Stimulated activated CD8-positive, alpha-beta memory T cell treated with anti-CD3 and anti-CD28 coated beads, Interleukin-4, amount 100 ng/mL, for 4 hours (primary cell): ENCODE measurements around the gene ADCY4.

Experiments used
- DNase-seq, 2 donors: peaks; one replicate each; pipeline ENCODE4 v3.0.0-alpha.2; 2020; ENCODE audit warnings: low read depth in 2 of 2, low spot score in 1 of 2

The ADCY4 gene

DNA sequence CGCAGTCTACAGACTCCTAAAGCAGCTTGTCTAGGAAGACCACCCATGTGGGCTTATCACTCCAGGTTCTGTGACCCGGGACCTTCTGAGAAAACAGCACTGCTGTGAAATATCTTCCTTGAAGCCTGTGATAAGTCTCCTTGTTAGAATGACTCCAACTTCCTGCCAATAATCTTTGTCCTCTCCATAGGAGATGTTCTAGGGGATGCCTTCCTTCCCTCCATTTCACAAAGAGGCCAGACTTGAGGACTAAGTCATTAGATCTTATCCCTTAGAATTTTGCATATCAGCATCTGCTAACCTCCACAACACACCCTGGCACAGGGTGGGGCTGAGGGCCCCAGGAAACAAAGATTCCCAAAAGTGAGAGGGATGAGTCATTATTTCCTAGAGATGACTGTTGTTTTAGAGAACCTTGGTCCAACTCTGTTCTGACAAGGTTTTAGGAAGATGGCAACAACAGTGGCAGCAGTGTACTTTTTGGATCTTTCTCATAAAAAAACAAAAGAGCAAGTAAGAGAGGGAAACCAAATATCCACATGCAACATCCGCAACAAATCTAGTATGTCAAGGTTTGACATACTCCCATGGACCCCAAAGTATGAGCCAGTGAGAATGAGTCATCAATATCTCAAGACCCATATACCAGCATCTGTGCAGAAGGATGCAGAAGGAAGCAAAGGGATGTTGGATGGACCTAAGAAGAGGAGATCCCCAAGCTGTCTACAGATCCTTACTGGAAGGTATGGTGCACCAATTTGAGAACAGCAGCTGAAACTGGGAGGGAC lies 17.5 kb downstream of the ADCY4 start:
- DNase-seq = no peak

DNA sequence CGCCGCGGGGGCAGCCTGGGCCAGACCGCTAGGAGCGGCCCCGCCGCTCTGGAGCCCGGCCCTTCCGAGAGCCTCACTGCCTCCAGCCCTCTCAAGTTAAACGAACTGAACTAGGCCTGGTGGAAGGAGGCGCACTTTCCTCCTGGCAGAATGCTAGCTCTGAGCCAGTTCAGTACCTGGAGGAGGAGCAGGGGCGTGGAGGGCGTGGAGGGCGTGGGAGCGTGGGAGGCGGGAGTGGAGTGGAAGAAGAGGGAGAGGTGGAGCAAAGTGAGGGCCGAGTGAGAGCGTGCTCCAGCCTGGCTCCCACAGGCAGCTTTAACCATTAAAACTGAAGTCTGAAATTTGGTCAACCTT lies 18.3 kb downstream of the ADCY4 start:
- DNase-seq = no peak

DNA sequence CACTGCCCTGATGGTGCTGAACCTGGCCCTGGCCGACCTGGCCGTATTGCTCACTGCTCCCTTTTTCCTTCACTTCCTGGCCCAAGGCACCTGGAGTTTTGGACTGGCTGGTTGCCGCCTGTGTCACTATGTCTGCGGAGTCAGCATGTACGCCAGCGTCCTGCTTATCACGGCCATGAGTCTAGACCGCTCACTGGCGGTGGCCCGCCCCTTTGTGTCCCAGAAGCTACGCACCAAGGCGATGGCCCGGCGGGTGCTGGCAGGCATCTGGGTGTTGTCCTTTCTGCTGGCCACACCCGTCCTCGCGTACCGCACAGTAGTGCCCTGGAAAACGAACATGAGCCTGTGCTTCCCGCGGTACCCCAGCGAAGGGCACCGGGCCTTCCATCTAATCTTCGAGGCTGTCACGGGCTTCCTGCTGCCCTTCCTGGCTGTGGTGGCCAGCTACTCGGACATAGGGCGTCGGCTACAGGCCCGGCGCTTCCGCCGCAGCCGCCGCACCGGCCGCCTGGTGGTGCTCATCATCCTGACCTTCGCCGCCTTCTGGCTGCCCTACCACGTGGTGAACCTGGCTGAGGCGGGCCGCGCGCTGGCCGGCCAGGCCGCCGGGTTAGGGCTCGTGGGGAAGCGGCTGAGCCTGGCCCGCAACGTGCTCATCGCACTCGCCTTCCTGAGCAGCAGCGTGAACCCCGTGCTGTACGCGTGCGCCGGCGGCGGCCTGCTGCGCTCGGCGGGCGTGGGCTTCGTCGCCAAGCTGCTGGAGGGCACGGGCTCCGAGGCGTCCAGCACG lies 18.9 kb downstream of the ADCY4 start:
- DNase-seq = no peak

DNA sequence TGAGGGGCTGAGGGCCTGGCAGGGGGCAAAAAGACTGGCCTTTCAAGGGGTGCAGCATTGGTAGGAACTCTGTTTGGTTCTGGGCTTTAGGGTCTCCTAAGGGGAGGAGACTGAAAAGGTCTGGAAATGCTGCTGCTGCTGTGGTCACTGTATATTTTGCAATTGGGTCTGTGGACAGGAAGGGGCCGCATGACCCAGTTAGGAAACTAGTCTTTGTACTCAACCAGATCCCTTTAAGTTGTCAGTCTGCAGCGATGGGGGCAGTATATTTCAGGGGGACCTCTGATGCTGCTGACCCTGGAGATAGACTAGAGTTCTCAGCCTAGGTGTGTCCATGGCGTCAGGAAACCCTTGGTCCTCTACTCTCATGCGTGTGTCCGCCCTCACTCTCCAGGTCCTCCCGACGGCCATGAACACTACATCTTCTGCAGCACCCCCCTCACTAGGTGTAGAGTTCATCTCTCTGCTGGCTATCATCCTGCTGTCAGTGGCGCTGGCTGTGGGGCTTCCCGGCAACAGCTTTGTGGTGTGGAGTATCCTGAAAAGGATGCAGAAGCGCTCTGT lies 19.5 kb downstream of the ADCY4 start:
- no peak for DNase-seq

DNA sequence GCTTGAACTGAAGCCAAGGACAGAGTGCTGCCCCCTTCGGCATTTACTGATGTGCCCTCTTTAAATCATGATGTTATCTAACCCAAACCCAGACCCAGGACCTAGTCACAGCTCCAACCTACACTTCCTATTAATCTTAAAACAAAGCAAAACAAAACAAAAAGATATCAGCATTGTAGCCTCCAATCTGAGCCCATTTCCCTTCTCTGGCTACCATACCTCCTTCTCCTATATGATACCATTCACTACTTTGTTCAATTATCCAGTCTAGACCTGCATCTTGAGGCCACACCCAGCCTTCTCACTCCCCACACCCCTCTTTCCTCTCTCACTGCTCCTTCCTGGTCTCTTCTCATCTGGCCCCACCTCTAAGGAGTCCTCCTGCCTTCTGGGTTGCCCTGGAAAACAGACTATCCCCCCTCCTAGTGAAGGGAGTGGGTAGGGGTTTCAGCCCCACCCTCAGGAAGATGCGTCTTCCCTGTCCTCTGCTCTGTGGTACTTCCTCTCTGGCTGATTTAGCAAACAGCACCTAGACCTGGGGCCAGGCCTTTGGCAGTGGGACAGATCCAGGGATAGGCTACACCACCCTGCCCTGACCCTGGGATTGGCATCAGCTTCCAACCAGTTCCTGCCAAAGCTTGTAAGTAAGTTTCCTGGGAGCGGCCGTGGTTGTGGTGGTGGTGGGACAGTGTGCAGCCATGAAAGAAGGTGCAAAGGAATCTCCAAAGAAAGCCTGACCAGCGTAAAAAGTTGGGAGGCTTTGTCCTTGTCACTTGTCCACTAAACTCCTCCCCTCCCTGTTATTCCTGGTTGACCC lies 20.3 kb downstream of the ADCY4 start:
- DNase-seq = no peak

DNA sequence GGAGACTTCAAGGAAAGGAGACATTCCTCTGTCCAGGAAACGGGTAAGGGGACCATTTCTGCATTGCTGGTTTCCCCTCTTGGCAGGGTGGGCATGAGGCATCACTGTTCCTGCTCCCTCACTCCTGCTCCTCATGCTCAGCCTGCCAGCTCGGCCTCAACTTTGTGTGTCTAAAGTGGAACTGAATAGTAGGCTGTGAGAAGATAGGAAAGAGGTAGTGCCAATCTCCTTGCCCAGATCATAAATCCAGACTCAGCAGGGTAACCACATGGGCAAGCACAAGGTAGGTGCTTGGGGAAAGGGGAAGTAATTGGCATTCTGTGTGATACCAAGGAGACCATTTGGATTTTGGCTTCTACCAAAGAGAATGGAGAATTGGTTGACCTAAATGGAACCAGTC lies 21.0 kb downstream of the ADCY4 start:
- no peak for DNase-seq

DNA sequence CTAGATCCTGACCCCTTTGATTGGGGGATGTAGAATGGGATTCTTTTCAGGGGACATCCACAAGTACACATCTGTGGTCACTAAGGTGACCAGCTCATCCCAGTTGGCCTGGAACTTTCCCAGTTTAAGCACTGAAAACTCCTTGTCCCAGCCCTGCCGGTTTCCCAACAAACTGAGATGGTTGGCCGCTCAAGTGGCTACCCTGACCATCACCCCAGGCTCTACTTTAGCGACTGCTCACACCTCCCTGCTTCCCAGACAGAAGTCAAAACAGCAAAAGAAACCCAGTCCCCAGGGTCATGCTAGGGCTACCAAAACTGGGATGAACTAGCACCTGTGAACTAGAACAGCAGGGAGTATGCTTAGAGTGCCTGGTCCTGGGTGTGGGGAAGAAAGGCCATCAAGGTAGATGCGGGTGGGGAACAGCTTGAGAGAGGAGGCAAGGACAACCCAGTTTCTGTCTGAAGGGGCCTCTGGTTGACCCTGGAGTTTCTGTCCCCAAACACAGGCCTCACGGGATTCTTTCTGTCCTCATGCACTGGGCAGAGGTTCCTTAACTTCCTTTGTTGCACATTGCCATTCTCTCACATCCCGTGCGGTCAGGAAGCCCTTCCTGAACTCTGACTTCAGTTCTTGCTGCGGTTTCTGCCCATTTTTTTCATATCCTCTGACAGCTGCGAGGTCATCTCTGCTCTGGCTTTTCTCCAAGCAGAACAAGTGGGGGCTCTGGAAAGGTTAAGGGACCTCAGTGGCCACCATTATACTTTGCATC lies 21.9 kb downstream of the ADCY4 start:
- no peak for DNase-seq

DNA sequence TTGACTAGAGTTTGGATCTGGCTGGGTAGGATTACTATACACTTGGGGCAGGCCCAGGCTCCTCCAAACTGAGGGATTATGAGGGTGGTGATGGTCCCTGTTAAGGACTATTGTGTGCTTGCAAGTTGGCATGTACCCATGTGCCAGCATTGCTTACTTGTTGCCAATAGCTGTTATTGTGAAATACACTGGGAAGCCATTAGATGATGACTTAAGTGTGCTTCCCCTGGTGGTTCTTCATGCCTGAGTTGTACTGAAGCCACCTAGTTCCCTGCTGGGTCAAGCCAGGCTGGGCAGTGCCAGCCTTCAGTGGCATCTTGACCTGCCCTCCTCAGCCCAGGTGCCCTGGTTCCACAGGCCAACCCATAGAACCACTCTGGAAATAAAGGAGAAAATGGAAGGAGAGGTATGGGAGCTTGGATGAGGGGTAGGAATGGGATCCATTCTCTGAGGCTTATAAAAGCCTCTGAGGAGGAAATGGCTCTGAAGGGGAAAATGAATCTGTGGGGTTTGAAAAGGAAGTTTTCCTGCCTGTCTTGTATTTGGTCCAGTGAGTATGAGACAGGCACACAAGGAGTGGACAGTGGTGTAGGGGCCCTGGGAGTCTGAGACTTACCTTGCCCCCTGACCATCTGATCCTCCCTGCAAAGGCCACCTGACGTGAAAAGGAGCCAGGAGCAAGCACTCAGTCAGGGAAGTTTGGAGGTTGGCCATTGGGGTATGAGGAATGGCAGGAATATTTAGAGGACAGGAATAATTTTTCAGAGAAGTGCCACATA lies 22.8 kb downstream of the ADCY4 start:
- no peak for DNase-seq

DNA sequence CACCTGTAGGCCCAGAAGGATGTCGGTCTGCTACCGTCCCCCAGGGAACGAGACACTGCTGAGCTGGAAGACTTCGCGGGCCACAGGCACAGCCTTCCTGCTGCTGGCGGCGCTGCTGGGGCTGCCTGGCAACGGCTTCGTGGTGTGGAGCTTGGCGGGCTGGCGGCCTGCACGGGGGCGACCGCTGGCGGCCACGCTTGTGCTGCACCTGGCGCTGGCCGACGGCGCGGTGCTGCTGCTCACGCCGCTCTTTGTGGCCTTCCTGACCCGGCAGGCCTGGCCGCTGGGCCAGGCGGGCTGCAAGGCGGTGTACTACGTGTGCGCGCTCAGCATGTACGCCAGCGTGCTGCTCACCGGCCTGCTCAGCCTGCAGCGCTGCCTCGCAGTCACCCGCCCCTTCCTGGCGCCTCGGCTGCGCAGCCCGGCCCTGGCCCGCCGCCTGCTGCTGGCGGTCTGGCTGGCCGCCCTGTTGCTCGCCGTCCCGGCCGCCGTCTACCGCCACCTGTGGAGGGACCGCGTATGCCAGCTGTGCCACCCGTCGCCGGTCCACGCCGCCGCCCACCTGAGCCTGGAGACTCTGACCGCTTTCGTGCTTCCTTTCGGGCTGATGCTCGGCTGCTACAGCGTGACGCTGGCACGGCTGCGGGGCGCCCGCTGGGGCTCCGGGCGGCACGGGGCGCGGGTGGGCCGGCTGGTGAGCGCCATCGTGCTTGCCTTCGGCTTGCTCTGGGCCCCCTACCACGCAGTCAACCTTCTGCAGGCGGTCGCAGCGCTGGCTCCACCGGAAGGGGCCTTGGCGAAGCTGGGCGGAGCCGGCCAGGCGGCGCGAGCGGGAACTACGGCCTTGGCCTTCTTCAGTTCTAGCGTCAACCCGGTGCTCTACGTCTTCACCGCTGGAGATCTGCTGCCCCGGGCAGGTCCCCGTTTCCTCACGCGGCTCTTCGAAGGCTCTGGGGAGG lies 23.9 kb downstream of the ADCY4 start, which contains the start of gene LTB4R:
LTB4R (plus strand) TSS at position 857 of the 959 bp plus-strand sequence. CDS start 4,150 bp downstream, outside the sequence.
- no peak for DNase-seq

DNA sequence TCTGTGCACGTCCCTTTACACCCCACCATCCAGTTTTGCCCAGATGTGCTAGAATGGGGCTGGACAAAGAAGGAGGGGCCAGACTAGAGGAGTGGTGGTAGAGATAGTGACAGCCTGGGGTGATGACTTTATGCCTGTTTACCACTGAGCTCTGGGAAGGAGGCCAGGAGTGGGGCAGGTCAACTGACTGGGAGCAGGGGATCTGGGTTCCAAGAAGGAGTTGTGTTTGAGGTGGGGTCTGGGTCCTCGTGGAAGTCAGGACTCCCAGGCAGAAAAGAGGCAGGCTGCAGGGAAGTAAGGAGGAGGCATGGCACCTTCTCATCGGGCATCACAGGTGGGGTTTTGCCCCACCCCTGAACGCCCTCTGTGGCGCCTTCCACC lies 24.6 kb downstream of the ADCY4 start:
- DNase-seq = no peak

DNA sequence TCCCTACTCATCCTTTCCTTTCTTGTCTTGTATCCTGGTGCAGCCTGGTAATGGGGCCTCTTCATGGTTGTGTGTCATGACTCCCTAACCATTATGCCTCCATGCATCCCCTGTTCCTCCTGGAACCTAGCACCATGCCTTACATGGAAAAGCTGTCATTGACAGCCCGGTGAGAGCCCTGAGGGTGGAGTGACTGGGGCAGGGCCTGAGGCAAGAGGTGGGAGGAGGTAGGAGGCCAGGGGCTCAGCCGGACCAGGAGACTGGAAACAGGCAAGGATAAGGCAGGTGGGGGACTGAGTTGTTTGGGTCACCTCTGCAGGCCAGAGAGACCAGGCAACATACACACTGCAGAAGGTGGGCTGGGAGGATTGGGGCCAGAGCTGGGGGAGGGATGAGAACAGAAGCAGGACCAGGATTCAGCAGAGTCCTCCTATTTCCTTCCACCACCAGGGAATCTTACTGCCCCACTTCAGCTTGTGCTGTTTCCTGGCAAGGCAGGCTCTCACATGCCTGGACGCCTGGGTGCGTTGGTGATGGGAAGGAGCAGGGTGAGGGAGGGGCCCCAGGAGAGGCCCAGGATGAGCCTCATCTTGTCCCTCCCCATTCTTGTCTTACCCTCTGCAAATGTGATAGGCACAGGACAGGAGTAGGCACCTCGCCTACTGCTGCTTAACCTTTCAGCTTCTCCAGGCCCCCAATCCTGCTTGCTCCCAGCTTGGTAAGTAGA lies 25.2 kb downstream of the ADCY4 start, which contains the start of gene LTB4R2:
LTB4R2 (plus strand) TSS at position 603 of the 727 bp plus-strand sequence. CDS start 525 bp downstream, outside the sequence.
- no peak for DNase-seq

DNA sequence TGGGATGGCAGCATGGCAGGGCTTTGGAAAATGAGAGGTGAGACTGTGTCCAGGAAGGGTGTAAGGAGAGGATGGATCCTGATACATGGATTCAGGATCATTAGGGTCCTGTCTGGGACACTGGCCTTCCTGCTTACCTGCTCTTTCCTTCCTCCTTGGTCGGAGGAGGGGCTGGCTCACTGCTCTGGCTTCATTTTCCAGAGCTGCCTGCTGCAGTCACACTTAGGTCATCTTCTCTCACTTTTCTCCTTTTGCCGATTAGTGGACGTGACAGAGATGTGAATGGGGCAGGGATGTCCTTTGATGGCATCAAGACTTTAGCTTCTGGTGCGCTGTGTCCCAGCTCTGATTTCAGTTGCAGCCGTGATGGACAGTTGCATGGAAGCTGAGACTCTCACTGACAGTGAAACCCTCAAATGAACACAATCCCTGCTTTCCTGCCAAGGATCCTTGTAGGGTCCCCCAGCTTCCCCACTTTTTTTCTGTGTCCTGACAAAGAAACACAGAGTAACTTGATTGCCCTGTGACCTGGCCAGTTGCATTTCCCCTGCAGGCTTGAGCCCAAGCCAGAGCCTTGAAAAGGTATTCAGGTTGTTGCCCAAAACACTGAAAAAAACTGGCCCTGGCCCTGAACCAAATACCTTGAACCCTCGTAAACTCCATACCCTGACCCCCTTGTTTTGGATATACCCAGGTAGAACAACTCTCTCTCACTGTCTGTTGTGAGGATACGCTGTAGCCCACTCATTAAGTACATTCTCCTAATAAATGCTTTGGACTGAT lies 26.3 kb downstream of the ADCY4 start:
- no peak for DNase-seq

DNA sequence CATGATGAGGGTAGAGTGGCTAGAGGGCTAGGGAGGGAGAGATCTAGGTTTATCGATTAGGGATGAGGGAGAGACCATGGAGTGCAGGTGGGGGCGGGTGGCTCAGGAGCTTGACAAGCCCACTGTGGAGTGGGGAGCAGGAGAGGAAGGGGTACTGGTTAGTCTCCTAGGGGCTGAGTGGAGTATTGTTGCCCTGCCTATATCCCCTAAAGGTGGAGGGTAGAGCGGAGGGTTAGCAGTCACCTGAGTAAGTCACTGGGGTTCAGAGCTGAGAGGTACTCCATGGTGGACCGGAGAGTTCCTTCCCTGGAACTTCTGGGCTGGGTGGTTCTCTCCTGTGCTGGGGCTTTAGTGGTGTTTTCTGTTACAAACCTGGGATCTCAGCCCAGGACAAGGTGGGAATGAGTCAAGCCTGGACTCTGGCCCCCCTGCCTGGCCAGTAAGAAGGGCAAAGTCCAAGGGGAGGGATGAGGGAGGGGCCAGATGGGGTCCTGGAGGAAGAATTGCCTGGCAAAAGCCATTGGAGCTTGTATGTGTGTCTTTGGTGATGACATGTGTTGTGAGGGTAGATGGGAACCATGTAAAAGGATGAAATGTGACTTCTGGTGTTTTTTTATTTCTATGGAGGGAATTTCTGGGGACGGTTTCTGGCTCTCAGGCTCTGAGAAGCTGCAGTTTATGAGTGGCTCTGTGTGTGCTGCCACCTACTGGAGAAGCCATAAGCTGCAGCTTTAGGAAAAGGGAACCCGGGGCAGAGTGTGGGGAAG lies 27.1 kb downstream of the ADCY4 start, which contains the start of gene CIDEB:
CIDEB (minus strand) TSS at position 403 of the 767 bp plus-strand sequence; CDS start at position 284, 119 bp downstream.
- DNase-seq = no peak

DNA sequence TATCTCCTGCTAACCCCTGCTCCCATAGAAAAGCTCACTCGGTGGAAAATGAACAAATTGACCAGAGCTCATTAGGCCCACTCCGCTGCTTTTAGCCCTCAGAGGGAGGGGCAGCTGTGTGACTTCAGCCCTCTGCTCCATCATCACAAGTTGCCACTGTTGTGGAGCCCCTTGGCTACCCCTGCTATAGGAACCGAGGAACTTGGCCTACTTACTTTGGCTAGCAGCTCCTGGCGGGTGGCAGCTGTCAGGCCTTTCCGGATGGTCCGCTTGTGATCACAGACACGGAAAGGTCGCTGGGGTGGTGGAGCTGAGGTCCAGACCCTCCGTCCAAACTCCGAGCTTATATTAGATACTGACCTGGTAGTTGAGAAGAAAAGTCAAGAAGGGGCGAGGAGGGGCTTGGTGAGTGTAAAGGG lies 27.7 kb downstream of the ADCY4 start:
- no peak for DNase-seq

DNA sequence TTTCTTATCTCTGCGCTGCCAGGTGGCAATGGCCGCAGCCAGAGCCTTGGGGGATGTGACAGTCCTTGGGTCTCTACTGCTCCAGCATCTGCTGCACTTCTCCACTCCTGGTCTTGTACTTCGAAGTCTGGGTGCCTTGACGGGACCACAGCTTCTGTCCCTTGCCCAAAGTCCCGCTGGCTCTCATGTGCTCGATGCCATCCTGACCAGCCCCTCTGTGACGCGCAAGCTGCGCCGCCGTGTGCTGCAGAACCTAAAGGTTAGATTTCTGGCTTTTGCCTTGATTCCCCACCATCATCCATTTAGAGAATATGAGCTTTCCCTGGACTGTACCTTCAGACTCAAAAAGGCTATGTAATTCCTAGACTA lies 30.9 kb downstream of the ADCY4 start:
- DNase-seq = no peak

DNA sequence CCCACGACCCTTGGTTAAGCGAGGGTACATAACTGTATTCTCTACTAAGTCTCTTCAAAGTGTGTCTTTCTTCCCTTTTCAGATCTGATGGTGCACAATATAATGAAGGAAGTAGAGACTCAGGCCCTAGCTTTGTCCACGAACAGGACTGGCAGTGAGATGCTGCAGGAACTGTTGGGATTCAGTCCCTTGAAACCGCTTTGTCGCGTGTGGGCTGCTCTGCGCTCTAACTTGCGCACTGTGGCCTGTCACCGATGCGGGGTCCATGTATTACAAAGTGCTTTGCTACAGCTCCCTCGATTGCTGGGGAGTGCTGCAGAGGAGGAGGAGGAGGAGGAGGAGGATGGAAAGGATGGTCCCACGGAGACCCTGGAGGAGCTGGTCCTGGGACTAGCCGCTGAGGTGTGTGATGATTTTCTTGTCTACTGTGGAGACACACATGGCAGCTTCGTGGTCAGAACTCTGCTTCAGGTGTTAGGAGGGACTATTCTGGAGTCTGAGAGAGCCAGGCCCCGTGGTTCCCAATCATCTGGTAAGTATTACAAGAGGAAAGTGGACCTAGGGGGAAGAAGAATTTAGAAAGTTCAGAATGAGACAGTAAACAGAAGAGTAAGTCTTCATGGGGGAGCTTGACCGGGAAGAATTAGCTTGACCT lies 34.4 kb downstream of the ADCY4 start:
- no peak for DNase-seq
